HTR-8/SVneo (cell line): ENCODE measurements around the gene PACC1.
"Not testable (repeated sequence)": the region's sequence is repeated elsewhere in the genome, so short reads cannot be mapped to it uniquely, and the experiment has no call there.

Experiments used
- DNase-seq: peaks from one replicate; pipeline ENCODE4 v3.0.0; 2011; ENCODE audit warnings: low spot score, mixed read lengths; ENCODE audit not compliant: insufficient read length
- FAIRE-seq: peaks from 2 replicates; lab custom pipeline; 2011; peaks lifted over from hg19 to GRCh38; lab: Jason Lieb, UNC

The PACC1 gene

GRCh38 chr1:212401838-212402582, 12.7 kb downstream of the PACC1 start:
- FAIRE-seq (no peak), DNase-seq (no peak)

- FAIRE-seq, result no peak
- DNase-seq, result no peak
These were observed 13.6 kb downstream of the PACC1 start for GRCh38 chr1:212401042-212401441.

- FAIRE-seq (no peak), DNase-seq (no peak)
These were observed 17.5 kb downstream of the PACC1 start for GRCh38 chr1:212397171-212397570.

- DNase-seq (no peak), FAIRE-seq (no peak)
These were observed 18.0 kb downstream of the PACC1 start for GRCh38 chr1:212396638-212397037.

GRCh38 chr1:212395678-212396437, 18.8 kb downstream of the PACC1 start:
- DNase-seq, FAIRE-seq: not testable (repeated sequence)

- FAIRE-seq (no peak), DNase-seq (no peak)
These were observed 25.5 kb downstream of the PACC1 start for GRCh38 chr1:212388985-212389716.

GRCh38 chr1:212386029-212386428, 28.7 kb downstream of the PACC1 start:
- DNase-seq, result no peak
- FAIRE-seq, result no peak

- peak; percentile 63 for FAIRE-seq
- no peak for DNase-seq
These were observed 33.2 kb downstream of the PACC1 start for GRCh38 chr1:212381397-212382035.

GRCh38 chr1:212379366-212379765, 35.3 kb downstream of the PACC1 start:
- no peak for DNase-seq
- no peak for FAIRE-seq

- no peak for FAIRE-seq
These were observed 37.0 kb downstream of the PACC1 start for GRCh38 chr1:212377644-212378043.

GRCh38 chr1:212375986-212376385, 38.7 kb downstream of the PACC1 start:
- no peak for FAIRE-seq
- DNase-seq, result no peak

More at GRCh38 chr1:212377644-212378043, 37.0 kb downstream of the PACC1 start:
- DNase-seq, result no peak

GRCh38 chr1:212368073-212368484, 46.6 kb downstream of the PACC1 start:
- DNase-seq, result peak; percentile 83
- no peak for FAIRE-seq

GRCh38 chr1:212367474-212368072, 47.1 kb downstream of the PACC1 start:
- FAIRE-seq (no peak), DNase-seq (no peak)

GRCh38 chr1:212366901-212367300, 47.8 kb downstream of the PACC1 start:
- FAIRE-seq (no peak), DNase-seq (no peak)

GRCh38 chr1:212364985-212365384, 49.7 kb downstream of the PACC1 start:
- FAIRE-seq (no peak), DNase-seq (no peak)

- DNase-seq, result no peak
- no peak for FAIRE-seq
These were observed 54.7 kb downstream of the PACC1 start for GRCh38 chr1:212359794-212360479.

- FAIRE-seq, result no peak
- DNase-seq, result no peak
These were observed 59.3 kb downstream of the PACC1 start for GRCh38 chr1:212355230-212355969.

- FAIRE-seq, result no peak
These were observed 60.2 kb downstream of the PACC1 start for GRCh38 chr1:212354464-212354863.

GRCh38 chr1:212353181-212353580, 61.5 kb downstream of the PACC1 start:
- DNase-seq, result no peak
- FAIRE-seq, result no peak

More at GRCh38 chr1:212354464-212354863, 60.2 kb downstream of the PACC1 start:
- DNase-seq, result no peak
